ENCODE data around the gene ARID5B.

Gene ARID5B

DNA sequence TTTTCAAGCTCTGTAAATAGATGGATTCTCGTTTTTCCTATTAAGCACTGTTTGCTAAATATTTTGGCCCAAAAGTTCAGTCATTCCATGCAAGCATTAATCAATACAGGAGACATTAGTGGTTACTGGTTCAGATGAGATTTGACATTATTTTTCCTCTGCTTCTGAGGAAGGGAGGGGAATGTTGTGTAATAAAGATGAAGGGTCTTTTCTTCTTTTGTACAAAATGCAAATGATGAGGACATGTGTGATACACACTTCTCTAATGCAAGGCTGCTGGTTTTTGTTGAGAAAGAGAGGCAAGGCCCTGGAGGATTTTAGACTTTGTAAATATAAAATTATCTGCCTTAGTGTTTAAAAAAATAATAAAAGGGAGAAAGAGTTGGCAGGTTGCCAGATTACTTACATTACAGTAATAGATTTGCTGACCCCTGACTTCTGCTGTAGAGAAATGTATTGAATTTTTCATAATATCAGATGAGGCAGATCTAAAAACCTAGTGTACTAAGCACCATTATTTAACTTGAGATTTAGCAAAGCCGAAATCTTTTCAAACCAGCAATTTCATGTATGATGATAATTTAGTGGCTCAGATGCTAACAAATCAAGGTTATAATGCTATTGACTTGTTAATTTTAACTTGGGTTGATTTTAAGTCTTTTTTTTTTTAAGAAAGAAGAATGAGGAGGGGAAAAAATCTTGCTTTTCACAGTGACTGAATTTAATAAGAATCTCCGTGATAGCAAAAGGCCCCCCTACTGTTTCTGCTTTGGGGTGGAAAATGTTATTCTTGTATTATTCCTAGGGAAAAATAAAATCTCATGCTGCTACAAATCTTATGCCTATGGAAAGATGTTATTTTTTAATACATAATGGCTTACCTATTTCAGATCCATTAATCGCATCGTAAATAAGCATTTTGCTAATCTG, 180.1 kb downstream of the ARID5B start:
- DNase-seq = no peak

- DNase-seq = no peak
These were observed 180.8 kb downstream of the ARID5B start for GRCh38 chr10:62082271-62082656.

DNA sequence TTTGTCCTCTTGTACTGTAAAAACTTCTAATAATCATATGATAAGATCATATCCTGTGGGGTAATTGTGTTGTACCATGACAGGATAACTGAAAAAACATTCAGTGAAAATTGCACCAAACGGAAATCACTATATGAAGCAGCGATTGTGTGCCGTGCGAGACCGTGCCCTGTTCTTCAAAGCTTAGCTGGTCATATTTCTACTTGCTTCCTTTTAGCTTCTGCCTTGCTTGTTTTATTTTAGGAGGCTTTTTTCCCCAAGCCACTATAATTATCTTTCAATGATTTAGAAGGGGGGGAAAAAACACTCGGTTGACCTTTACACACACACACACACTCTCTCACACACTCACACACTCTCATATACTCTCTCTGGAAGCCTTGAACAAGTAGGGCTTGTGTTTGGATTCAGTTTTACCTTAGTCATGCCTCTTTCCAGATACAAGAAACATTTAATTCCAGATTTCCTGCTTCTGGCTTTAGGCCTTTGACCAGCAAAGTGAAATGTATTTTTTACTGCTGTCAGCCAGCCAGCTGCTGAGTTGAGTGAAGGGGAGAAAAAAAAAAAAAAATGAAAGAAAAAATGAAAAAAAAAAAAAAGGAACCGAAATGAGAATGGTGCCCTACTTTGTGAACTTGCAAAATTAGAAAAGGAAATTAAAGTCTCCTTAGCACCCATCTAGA, 181.4 kb downstream of the ARID5B start:
- peak; percentile 55 for DNase-seq

DNA sequence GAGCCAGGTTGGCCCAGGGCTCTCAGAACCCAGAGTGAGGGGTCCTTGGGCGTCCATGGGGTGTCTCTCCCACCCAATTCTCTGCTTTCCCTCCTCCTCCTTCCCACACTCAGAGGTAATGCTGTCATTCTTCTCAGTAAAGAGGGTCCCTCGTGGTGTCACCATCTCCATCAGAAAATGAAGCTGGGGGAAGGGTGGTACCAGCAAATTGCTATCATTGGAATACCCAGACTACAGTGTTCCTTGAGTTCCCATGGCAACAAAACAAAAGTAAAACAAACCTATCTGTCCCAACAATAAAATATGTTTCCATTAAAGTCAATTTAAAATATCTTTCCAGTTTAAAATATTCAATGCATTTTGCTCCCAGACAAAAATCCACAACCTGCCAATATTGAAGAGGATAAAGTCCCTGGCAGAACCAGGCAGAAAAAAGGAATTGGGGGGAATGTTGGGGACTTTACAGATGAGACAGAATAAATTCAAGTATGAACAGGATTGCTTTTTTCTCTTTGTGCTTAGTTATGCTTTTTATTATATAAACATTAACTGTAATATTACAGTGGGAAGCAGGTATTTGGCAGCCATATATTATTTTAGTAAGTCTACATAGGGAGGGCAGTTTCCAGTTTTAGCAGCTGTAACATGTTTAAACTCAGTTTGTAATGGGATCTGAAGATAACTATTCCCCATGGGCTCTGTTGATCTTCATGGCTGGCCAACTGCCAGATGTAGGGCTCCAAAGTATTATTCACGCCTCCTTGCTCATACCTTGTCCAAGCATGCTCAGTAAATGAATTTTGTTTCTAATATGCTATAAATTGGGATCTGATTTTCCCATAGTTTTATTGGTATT, 182.1 kb downstream of the ARID5B start:
- DNase-seq = peak; percentile 65

- DNase-seq = no peak
These were observed 183.0 kb downstream of the ARID5B start for GRCh38 chr10:62084451-62084850.

GRCh38 chr10:62085404-62085803, 183.9 kb downstream of the ARID5B start:
- no peak for DNase-seq

- DNase-seq = no peak
These were observed 184.3 kb downstream of the ARID5B start for GRCh38 chr10:62085821-62086220.

- no peak for DNase-seq
These were observed 185.8 kb downstream of the ARID5B start for GRCh38 chr10:62087329-62087728.

GRCh38 chr10:62088786-62089185, 187.3 kb downstream of the ARID5B start:
- no peak for DNase-seq

- DNase-seq = no peak
These were observed 191.0 kb downstream of the ARID5B start for GRCh38 chr10:62092301-62093030.

DNA sequence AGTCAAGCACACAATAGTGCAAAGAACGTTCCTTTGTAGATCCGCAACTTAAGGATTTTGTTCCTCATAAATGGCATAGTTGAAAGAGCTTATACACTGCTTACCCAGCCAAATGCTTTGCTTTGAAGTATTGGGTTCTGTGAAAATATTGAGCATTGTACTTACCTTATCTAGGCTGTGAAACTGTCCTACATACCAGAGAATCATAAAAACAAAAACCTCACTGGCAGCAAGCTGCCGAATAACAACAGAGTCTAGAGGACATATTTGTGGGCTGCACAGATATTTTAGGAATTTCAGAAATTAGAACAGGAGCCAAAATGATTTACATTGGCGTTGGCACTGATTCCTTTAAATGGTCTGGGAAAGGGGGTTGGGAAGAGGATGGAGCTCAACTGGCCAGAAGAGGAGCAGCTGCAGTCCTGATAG, 192.4 kb downstream of the ARID5B start:
- DNase-seq = no peak

- DNase-seq = no peak
These were observed 194.0 kb downstream of the ARID5B start for GRCh38 chr10:62095181-62096122.

- no peak for DNase-seq
These were observed 194.9 kb downstream of the ARID5B start for GRCh38 chr10:62096256-62096933.

DNA sequence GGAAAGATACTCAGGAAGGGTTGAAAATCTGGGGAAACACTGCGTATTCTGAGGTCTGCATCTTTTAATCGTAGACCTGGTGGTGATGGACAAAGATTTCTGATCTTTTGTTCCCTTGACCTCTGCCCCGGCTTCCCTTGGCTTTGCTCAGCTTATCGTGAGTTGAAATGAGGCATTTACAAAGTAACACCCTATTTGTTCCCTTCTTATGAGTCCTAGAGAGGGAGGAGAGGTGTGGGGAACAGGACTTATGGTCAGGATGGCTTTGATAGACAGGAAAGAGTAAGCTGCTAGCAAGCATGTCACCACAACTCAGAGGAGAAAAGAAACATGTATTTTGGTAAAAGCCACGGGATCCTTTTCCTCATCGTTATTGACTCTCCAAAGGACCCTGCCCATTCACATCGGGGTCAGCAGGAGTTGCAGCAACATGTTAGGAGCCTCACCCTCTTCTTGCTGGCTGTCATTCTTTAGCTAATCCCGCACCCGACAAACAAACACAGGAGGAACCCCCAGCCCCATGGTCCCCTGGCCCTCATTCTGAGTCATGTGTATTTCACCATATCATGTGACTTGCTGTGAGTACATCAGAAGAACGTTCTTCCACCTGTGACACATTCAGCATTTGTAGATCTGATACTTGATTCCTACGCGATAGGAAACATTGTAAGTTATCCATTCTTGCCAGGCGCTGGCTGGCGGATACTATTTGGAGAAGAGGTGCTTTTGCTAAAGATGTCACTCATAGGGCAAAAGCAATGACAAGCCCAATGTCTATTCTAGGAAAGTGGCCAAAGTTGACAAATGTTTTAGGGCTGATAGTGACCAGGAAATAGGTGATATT, 197.0 kb downstream of the ARID5B start:
- DNase-seq = no peak

DNA sequence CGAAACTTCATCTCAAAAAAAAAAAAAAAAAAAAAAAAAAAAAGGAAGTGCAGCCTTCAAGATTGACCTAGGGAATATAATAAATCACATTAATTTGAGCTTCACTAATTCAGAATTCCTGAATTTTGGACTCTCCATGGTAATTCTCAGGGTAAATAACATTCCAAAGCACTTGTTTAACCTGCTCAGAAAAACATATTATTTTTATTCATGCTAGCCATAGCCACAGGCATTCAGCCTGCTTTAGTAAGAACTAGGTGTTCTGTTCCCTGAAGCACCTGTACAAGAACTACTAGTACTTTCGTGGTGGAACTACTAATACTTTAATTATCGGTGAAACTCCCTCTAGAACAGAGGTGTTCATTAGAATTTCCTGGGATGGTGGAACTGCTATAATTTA, 197.8 kb downstream of the ARID5B start:
- no peak for DNase-seq

GRCh38 chr10:62103857-62104256, 202.4 kb downstream of the ARID5B start:
- no peak for DNase-seq

DNA sequence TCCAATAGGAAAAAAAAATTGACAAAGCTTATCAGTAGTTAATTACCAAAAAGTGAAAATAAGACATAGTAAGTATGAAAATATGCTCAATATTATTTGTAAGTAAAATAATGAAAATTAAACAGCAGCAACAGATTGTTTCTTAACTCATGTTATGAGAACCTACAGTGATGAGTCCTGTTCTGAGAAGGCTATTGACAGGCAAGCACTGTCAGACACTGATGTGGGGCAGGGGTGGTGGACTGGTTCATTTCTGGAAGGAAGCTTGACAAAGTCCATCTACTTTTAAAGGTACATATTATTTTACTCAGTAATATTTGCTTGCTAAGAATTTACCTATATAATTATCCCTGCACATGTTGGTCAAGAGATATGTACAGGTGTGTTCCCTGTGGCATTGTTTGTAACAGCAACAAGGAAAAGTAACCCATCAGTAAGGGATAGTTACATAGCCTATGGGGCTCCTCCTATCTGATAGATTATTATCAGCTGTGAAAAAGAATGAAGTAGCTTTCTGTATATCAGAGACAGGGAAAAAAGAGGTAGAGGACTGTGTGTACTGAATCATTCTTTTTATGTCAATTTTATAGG, 205.5 kb downstream of the ARID5B start:
- DNase-seq = no peak

DNA sequence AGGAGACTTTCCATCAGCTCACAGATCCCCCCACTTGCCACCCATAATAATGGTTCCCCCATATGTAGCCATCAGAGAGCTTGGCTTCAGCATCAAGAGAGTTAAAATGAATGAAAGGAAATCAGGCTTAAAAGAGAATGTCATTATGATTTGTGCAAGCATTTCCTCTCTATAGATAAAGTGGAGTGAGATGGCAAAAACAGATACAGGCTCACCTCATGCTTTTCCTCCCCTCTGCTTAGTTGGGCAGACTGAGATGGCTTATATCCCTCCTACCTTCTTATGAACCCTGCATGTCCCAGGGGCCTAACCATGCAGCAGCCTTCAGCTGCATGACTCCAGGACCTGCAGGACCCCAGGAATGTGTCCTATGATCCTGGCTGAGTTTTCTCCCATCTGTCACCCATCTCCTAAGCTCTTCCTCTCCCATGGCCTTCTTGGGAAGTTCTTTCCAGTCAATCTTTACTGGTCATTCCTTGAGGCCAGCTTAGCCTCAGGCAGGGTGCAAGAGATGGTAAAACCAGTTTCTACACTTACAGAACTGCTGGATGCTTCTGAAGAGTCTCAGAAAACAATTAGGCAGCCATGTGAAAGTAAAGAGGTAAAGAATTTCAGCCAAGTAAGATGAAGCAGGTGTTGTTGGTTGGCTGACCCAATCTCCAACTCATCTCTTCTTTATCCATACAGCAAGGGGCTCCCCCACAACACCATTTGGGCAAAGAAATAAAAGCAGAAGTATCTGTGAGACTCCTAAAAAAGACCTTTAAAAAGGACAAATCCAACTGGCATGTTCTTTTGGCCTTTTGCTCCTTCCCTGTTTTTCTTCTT, 207.5 kb downstream of the ARID5B start:
- DNase-seq = no peak

All from CD4-positive, alpha-beta T cell treated with Interleukin-15 for 1 hour (primary cell).